Endothelial cell of umbilical vein (primary cell): Measurements from ENCODE around the gene LPAR4. TPM values are rescaled to one million over a fixed set of nuclear protein-coding genes. Genes with fewer than 3 reads are reported as not detected.

Source experiments
- BruUV-seq: library from RNA; stranded (reverse); fragments of 400-500 nt; replicated peaks from 2 replicates; lab custom pipeline; 2021; lab: Mats Ljungman, UMichigan
- CTCF ChIA-PET: fragments of 300-600, 350-600 bp; sonication (Branson Sonifier 250); formaldehyde crosslinking; loops from one replicate; lab custom pipeline; 2021; ENCODE audit warnings: antibody characterized with exemption, inconsistent platforms; lab: Charles Lee
- POLR2A ChIA-PET: fragments of 300-600, 350-600 bp; sonication (Branson Sonifier 250); formaldehyde crosslinking; loops from one replicate; lab custom pipeline; 2021; ENCODE audit warnings: antibody characterized with exemption, inconsistent platforms; lab: Charles Lee
- DNase-seq: peaks from one replicate; pipeline ENCODE4 v3.0.0-alpha.2; 2011; ENCODE audit warnings: low read depth, low spot score
- FAIRE-seq: peaks from 2 replicates; lab custom pipeline; 2011; peaks lifted over from hg19 to GRCh38; lab: Jason Lieb, UNC
- H2AFZ ChIP-seq: 2 replicates; pipeline ENCODE4 v1.6.0; 2012; ENCODE audit warnings: low read depth, low read length, control low read depth, inconsistent platforms
- H3K27ac ChIP-seq: 2 replicates; pipeline ENCODE4 v1.5.1; 2011; ENCODE audit warnings: low read depth, mild to moderate bottlenecking, control low read depth, low read length, moderate library complexity; ENCODE audit not compliant: insufficient read depth
- H3K27me3 ChIP-seq, 2 experiments: 2 replicates each; pipeline versions ENCODE4 v1.6.0 to v1.6.1; 2011; ENCODE audit warnings: low read length in 2 of 2, mixed read lengths in 1 of 2; ENCODE audit not compliant: control insufficient read depth in 2 of 2, insufficient read depth in 2 of 2
- H3K36me3 ChIP-seq, 2 experiments: 2 replicates in 1 of 2; 3 replicates in 1 of 2; pipeline ENCODE4 v1.5.1; 2011; ENCODE audit warnings: low read length in 2 of 2, mild to moderate bottlenecking in 1 of 2, moderate library complexity in 1 of 2; ENCODE audit not compliant: control insufficient read depth in 2 of 2, insufficient read depth in 2 of 2; ENCODE audit errors: extremely low read depth in 1 of 2
- H3K4me1 ChIP-seq: 3 replicates; pipeline ENCODE4 v1.5.1; 2011; ENCODE audit warnings: mild to moderate bottlenecking, low read length; ENCODE audit not compliant: control insufficient read depth, insufficient read depth; ENCODE audit errors: extremely low read depth
- H3K4me2 ChIP-seq: 2 replicates; pipeline ENCODE4 v1.6.1; 2011; ENCODE audit warnings: low read length, control low read depth, mixed read lengths; ENCODE audit not compliant: insufficient read depth
- H3K4me3 ChIP-seq, 3 experiments: fragments of 200-600 bp in 1 of 3; sonication (generic), shearing (Covaris generic) in 1 of 3; replicated peaks in 1 of 3; 2 replicates each; pipeline ENCODE4 v1.5.1; 2011 to 2016; ENCODE audit warnings: control low read depth in 3 of 3, low read length in 3 of 3, mild to moderate bottlenecking in 2 of 3, inconsistent platforms in 1 of 3, low read depth in 1 of 3, moderate library complexity in 1 of 3; ENCODE audit not compliant: insufficient read depth in 1 of 3
- H3K79me2 ChIP-seq: 2 replicates; pipeline ENCODE4 v1.6.0; 2012; ENCODE audit warnings: low read length, inconsistent platforms; ENCODE audit not compliant: control insufficient read depth, insufficient read depth
- H3K9ac ChIP-seq: replicated peaks from 2 replicates; pipeline ENCODE3; 2011; ENCODE audit warnings: low read length, control low read depth; ENCODE audit not compliant: insufficient read depth; ENCODE audit errors: extremely low read depth
- H3K9me1 ChIP-seq: replicated peaks from 3 replicates; pipeline ENCODE4 v1.6.0; 2011; ENCODE audit warnings: mild to moderate bottlenecking, low read length; ENCODE audit not compliant: control insufficient read depth, insufficient read depth; ENCODE audit errors: extremely low read depth
- H3K9me3 ChIP-seq: replicated peaks from 2 replicates; pipeline ENCODE4 v1.5.1; 2012; ENCODE audit warnings: low read length, inconsistent platforms; ENCODE audit not compliant: control insufficient read depth, insufficient read depth
- H4K20me1 ChIP-seq: replicated peaks from 2 replicates; pipeline ENCODE3; 2011; ENCODE audit warnings: mild to moderate bottlenecking, low read length; ENCODE audit not compliant: control insufficient read depth, insufficient read depth; ENCODE audit errors: extremely low read depth
- CTCF ChIP-seq, 2 donors: IDR thresholded peaks; 1 replicate in 1 of 2; 2 replicates in 1 of 2; pipeline ENCODE4 v1.5.1; 2011; ENCODE audit warnings: low read length in 2 of 2, mild to moderate bottlenecking in 2 of 2, moderate library complexity in 2 of 2, control low read depth in 1 of 2, inconsistent platforms in 1 of 2, low read depth in 1 of 2; ENCODE audit not compliant: insufficient read depth in 1 of 2; ENCODE audit errors: extremely low read depth in 1 of 2
- EZH2 ChIP-seq: IDR thresholded peaks from 2 replicates; pipeline ENCODE4 v1.6.1; 2012; ENCODE audit warnings: borderline replicate concordance, low read depth, mild to moderate bottlenecking, moderate library complexity, low read length, inconsistent platforms; ENCODE audit not compliant: severe bottlenecking
- FOS ChIP-seq: IDR thresholded peaks from 2 replicates; pipeline ENCODE4 v1.6.1; 2011; ENCODE audit warnings: mild to moderate bottlenecking, low read length, moderate library complexity, borderline replicate concordance; ENCODE audit not compliant: insufficient read depth
- GATA2 ChIP-seq: IDR thresholded peaks from 2 replicates; pipeline ENCODE4 v1.7.0; 2011; ENCODE audit warnings: low read depth, mild to moderate bottlenecking, moderate library complexity, mixed read lengths, low read length; ENCODE audit not compliant: insufficient read length, insufficient read depth
- JUN ChIP-seq: IDR thresholded peaks from 2 replicates; pipeline ENCODE4 v1.6.1; 2011; ENCODE audit warnings: borderline replicate concordance, low read depth; ENCODE audit not compliant: insufficient read length, insufficient read depth
- MAX ChIP-seq: IDR thresholded peaks from 2 replicates; pipeline ENCODE4 v1.6.1; 2011; ENCODE audit not compliant: insufficient read depth, insufficient read length
- MYC ChIP-seq: IDR thresholded peaks from one replicate; pipeline ENCODE4 v1.6.1; 2011; ENCODE audit warnings: mild to moderate bottlenecking, low read depth, low read length
- POLR2A ChIP-seq: IDR thresholded peaks from 2 replicates; pipeline ENCODE4 v1.6.1; 2012; ENCODE audit warnings: low read depth, mild to moderate bottlenecking, control low read depth, low read length
- POLR2AphosphoS5 ChIP-seq: IDR thresholded peaks from 2 replicates; pipeline ENCODE4 v1.6.1; 2012; ENCODE audit warnings: low read depth, mild to moderate bottlenecking, control low read depth, low read length, moderate library complexity; ENCODE audit not compliant: insufficient read depth
- dilution Hi-C: fragments of 300-500 bp; cut with MboI; formaldehyde crosslinking; loops from one replicate; pipeline ENCODE4 v1.15.0; 2019; ENCODE audit warnings: low sequenced_read_pairs; ENCODE audit not compliant: extremely low pct_ligation_motif_present
- intact Hi-C: fragments of 100-400 bp; cut with micrococcal nuclease; formaldehyde crosslinking; loops from one replicate; pipeline ENCODE4 v1.10.0; 2022
- polyA plus RNA-seq, 4 experiments: library from polyadenylated mRNA; depleted of rRNA in 3 of 4; stranded (reverse) in 3 of 4; unstranded in 1 of 4; fragments of >200 nt; gene quantifications; 2 replicates each; pipeline versions ENCODE4 v1.2.1 to v1.2.3, GENCODE V29; 2011 to 2012; ENCODE audit warnings: missing spikeins in 1 of 4
- total RNA-seq: library from RNA; stranded (reverse); gene quantifications from 2 replicates; pipeline ENCODE4 v1.2.3, GENCODE V29; 2021

LPAR4 gene
- total and polyA plus RNA-seq, 2 donors (not counting 3 experiments of a cell fraction or from before 2014, with no cell fraction given): 0.07 to 0.49 TPM

GRCh38 chrX:78710171-78710570 is 37.3 kb upstream of the LPAR4 start:
- Histone ChIP-seq H3K9me3 (no peaks in the 10 kb centered on the region), H2AFZ (no peak overlapping the region), H3K4me3 (no peak overlapping the region), H3K79me2 (no peaks in the 10 kb centered on the region), H3K9me1 (no peaks in the 10 kb centered on the region), H3K27me3 (no peaks in the 10 kb centered on the region), H3K27ac (no peak overlapping the region), H3K36me3 (no peaks in the 10 kb centered on the region), H3K4me2 (no peak overlapping the region), H3K9ac (no peak overlapping the region), H3K4me1 (no peaks in the 10 kb centered on the region), H4K20me1 (no peaks in the 10 kb centered on the region)
- DNase-seq (no peak), FAIRE-seq (no peak)
- TF ChIP-seq JUN: no peak
- no peak for TF ChIP-seq MAX
- no peak for TF ChIP-seq CTCF (IDR thresholded peaks at IDR 0.05; ENCODE audit: extremely low read depth in 1 of 2, insufficient read depth in 1 of 2, low read depth in 1 of 2, low read length in 2 of 2)
- no peak for TF ChIP-seq FOS
- TF ChIP-seq EZH2: no peak
- TF ChIP-seq GATA2: no peak
- TF ChIP-seq MYC: no peak
- no peak for TF ChIP-seq POLR2AphosphoS5
- no peak for TF ChIP-seq POLR2A
- intact Hi-C loops (no loop called here), dilution Hi-C loops (no loop called here)
- CTCF ChIA-PET: no interaction called here
- no TSS peak for BruUV-seq
- POLR2A ChIA-PET: no interaction called here
